ENCODE data around the gene DLGAP1.

DNA sequence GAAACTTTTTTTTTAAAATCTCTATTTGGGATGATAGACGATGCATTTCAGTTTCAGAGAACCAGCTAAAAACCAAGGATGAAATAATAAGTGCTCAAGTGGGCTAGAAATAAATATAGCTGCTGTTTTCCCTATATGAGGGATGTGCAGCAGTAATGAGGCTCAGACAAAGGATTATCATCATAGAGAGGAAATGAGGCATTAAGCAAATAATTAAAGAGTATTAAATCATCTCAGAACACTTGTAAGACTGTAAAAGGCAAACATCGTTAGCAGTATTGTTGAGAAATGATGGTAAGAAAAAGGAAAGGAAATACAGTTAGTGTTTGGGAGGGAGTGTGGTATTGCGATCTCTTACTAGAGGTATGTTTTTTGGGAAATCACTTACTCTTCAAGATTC is 771.6 kb downstream of the DLGAP1 start:
- TF ChIP-seq CTCF (IDR thresholded peaks at IDR 0.05; ENCODE audit: insufficient read depth, low read length, poor library complexity, severe bottlenecking) (no peak), EZH2phosphoT487 (conservative IDR thresholded peaks at IDR 0.05; ENCODE audit: low read length) (no peak)
